ENCODE data around the gene SLC66A1.

SLC66A1 gene

GRCh38 chr1:19366599-19367536, 54.7 kb downstream of the SLC66A1 start:
- no peak for DNase-seq

DNA sequence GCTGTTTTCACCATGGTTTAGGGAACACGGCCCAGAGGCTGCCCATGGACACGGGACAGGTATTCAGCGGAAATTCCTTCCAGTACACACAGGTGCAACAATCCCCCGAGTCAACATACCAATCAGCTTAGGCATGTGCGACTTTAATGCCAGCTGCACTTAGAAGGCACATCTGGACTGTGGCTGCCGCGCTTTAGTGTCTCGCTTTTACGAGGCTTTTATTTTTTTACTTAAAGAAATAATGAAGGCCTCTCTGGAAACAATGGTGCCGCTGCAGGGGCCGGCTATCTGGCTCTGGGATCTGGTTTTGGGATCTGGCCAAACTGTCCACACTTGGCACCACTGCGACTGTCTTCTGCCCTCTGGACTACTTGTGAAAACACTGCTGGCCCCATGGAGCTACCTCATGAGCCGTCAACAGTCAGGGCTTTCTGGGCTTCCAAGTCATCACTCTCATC, 55.5 kb downstream of the SLC66A1 start:
- no peak for DNase-seq

DNA sequence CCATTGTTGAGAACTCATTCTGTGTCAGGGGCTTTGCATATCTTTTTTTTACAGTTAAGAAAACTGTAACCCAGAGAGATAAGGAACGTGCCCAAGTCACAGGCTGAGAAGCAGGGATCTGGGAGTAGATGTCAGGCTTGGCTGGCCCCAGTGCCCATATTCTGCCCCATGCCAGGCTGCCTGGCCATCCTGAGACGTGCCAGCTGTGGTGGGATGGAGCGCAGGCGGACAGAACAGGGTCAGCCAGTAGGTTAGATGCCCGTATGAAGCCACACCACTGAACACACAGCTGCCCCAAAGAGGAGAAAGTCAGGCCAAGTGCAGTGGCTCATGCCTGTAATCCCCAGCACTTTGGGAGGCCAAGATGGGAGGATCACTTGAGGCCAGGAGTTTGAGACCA, 55.9 kb downstream of the SLC66A1 start:
- no peak for DNase-seq

DNA sequence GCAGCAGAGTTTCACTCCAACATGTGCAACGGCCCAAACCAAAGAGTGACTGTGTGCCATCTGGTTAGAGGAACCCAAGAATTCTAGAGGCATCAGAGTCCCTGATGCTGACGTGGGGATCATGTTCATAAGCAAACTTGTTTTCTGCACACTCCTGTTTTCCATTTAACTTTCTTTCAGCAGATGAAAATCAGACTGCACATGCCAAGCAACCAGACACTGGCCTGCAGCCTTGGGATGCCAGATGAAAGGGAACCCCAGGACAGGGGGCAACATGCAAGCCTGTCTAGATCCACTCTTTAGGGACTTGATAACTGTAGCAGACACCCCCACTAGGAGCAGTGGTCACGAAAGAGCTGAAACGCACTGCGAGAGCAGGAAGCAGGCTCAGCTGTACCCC, 56.8 kb downstream of the SLC66A1 start:
- no peak for DNase-seq

- no peak for DNase-seq
These were observed 57.4 kb downstream of the SLC66A1 start for GRCh38 chr1:19369396-19370090.

GRCh38 chr1:19370453-19371170, 58.5 kb downstream of the SLC66A1 start:
- DNase-seq, result no peak

GRCh38 chr1:19371226-19372135, 59.4 kb downstream of the SLC66A1 start:
- no peak for DNase-seq

DNA sequence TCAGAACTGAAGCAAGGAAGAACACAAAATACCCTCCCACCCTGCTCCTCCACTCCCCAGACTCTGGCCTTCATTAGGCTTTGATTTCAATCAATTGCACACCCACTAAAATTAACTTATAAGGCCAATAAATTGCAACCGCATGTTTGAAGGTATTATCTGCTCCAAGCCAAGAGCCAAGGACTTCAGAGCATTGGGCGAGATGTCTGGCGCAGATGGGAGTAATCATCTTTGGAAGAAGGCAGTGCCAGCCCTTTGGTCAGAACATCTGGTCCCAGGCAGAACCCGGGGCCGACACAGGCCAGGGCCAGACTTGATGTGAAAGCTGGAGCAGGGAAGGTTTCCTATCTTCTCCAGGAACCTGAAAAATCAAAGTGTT, 60.0 kb downstream of the SLC66A1 start:
- no peak for DNase-seq

GRCh38 chr1:19372602-19373001, 60.5 kb downstream of the SLC66A1 start:
- no peak for DNase-seq

- no peak for DNase-seq
These were observed 61.3 kb downstream of the SLC66A1 start for GRCh38 chr1:19373211-19374082.

DNA sequence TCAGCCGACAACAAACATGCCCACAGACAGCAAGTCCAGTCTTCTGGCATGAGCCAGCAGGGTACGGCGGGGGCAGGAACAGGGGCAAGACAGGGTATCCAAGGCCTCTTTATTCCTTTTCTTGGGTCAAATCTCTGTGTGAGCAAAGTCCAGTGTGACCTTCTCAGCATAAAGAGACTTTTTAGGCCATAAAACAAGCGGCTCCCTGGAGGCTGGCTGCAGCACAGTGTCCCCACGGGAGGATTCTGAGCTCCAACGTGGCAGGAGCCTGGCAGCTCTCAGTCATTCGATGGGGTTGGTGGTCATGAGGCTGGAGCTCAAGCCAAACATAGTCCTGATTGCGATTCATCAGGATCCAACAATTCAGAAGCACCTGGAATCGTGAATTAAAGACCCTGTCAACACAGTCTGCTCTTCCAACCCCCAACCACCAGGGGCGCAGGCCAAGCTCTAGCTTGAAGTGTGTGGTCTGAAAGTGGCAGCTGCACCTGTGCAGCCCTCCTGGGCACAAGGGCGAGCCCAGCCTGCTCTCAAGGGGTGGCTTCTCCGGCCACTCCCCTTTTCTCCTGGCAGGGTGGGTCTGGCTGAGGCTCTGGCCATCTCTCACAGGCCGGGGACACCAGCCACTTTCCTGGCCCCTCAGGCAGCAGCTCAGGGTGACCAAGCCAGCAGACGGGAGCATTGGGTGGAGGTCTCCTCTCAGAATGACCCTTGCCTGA, 62.1 kb downstream of the SLC66A1 start:
- DNase-seq, result no peak

GRCh38 chr1:19374926-19375325, 62.8 kb downstream of the SLC66A1 start:
- no peak for DNase-seq

DNA sequence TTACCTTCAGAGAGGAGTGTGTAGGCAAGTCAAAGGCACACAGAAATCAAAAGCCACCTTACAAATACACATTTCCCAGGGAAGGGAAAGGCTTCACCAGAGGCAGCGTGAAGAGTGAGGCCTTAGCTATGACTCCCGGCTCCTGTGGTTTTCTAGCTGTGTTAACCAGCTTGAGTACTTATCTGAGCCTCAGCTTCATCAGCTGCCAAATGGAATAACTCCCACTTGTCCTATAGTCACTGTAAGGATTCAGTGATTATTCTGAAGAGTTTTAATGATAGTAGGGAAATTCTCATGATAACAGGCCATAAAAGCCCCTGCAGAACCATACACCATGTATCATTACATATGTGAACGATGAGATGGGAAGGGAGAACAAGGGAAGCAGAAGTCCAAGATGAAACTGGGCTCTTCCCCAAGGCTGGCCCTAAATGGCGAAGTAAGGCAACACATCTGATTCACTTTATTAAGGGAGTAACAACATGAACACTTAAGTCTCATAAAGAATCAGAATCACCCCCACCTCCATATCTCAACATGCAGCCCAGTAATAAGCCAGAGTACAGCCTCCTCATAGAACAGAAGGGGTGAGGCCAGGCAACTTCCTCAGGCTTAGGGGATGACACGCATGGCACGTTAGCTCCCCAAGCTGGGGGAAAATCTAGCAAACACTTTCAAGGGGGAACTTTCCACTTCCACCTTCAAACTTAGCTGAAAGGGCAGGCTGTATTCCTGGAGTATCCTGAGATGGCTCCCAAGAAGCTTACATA, 63.7 kb downstream of the SLC66A1 start:
- DNase-seq, result no peak

GRCh38 chr1:19376428-19377372, 64.6 kb downstream of the SLC66A1 start:
- DNase-seq, result no peak

DNA sequence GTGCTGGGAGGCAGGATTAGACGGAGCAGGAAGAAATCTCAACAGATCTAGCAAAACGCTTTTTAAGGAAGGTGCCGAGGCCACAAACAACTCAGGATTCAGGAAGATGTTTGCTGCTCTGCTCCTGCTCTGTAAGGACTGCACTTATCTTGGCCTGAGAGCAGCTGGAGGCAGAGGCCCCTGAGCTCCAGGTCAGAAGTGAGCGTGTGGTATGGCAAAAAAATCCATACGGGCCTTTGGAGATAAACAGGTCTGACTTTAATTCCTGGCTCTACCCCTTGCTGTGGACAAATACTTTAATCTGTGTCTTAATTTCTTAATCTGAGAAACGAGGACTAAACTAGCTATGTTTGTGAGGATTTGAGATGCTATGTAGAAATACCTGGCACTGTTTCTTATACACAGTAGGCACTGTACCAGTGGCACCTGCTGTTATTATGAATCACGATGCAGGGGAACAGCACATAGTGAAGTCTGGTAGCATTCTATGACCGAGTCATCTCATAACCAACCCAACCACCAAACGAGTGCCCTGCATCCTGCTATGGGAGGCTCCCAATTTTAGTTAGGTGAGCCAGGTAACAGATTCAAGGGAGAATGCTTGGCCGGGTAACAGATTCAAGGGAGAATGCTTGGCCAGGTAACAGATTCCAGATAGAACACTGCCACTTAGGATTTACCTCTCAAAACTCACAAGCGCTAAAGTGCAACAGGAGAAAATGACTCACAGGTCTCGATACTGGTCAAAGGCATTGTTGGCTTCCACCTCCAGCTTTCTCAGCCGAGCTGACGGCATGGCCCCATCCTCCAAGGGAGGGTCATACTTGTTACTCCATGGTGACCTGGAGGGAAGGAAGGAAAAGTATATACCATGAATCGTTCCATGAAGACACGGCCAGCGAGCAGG, 65.9 kb downstream of the SLC66A1 start:
- no peak for DNase-seq

Data from NCI-H1105 (cell line).